HG03196 (cell line): ENCODE measurements around the gene KIF1A.

Experiments used
- ATAC-seq: cut with Tn5 transposase; IDR thresholded peaks from one replicate; pipeline ENCODE4 v1.9.1; 2021; ENCODE audit not compliant: unreplicated experiment

KIF1A gene, protein sequence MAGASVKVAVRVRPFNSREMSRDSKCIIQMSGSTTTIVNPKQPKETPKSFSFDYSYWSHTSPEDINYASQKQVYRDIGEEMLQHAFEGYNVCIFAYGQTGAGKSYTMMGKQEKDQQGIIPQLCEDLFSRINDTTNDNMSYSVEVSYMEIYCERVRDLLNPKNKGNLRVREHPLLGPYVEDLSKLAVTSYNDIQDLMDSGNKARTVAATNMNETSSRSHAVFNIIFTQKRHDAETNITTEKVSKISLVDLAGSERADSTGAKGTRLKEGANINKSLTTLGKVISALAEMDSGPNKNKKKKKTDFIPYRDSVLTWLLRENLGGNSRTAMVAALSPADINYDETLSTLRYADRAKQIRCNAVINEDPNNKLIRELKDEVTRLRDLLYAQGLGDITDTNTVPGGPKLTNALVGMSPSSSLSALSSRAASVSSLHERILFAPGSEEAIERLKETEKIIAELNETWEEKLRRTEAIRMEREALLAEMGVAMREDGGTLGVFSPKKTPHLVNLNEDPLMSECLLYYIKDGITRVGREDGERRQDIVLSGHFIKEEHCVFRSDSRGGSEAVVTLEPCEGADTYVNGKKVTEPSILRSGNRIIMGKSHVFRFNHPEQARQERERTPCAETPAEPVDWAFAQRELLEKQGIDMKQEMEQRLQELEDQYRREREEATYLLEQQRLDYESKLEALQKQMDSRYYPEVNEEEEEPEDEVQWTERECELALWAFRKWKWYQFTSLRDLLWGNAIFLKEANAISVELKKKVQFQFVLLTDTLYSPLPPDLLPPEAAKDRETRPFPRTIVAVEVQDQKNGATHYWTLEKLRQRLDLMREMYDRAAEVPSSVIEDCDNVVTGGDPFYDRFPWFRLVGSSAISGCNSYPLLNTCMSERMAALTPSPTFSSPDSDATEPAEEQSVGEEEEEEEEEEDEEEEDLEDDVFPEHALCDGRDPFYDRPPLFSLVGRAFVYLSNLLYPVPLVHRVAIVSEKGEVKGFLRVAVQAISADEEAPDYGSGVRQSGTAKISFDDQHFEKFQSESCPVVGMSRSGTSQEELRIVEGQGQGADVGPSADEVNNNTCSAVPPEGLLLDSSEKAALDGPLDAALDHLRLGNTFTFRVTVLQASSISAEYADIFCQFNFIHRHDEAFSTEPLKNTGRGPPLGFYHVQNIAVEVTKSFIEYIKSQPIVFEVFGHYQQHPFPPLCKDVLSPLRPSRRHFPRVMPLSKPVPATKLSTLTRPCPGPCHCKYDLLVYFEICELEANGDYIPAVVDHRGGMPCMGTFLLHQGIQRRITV (N-terminal part only)

DNA sequence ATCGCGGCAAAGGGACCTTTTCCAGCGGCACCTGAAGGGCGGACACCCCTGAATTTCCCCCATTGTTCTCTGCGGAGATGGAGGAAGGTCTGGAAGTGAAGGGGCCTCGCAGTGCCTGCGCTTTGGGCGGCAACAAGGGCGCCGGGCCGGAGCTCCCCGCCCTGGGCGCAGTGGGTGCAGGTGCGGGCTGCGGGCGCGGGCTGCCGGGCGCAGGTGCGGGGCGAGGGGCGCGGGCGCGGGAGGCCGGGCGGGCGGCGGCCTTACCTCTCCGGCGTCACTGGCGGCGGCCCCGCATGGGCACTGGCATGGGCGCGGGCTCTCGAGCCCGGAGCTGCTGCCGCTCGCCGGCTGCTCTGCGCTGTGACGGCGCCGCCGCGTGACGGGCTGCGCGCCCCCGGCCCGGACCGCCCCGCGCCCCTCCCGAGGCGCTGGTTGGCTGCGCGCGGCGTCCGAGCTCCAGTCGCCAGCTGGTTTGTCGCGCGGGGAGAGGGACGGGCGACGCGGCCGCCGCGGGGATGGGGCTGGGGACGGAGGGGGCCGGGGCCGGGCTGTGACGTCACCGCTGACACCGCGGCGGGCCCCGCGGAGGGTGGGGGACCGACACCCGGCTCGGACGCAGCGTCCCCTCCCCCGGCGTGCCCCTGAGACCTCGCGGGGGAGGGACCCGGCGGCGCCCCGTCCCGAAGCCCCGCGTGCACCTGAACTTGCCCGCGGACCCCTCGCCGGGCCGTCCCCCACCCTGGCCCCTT is at the start of gene KIF1A:
TSS of gene KIF1A (minus strand) at position 362 of the 749 bp plus-strand sequence. CDS start 22,467 bp downstream, outside the sequence.
- ATAC-seq, result no peak

DNA sequence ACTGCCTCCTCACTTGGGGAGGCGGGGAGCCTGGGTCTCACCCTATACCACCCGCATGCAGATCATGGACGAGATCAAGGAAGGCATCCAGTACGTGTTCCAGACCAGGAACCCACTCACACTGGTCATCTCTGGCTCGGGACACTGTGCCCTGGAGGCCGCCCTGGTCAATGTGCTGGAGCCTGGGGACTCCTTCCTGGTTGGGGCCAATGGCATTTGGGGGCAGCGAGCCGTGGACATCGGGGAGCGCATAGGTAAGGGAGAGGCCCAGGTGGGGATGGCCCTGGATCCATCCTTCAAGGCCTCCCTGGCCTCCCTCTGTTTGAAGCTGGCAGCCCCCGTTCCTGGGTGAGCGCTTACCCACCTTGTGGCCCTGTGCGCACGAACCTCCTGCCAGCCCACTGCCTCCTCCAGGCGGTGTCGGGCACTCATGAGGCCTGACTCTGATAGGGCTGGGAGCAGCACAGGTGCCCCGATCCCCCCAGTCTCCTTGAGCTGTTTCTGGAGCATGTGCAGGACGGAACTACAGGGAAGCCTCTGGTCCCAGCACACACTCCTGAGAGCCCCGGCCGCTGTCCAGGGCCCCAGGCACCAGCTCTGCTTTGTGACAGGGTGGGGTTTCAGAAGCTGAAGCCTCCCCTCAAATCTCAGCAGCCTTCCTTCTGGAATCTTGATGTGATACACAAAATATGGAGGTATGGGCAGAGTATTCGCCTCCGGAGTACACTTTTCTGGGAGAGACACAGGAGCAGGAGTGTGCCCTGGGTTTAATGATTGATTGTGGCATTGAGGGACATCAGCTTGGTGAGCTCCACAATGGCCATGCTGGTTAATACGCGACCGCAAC is 49.3 kb upstream of the KIF1A start:
- ATAC-seq, result no peak

DNA sequence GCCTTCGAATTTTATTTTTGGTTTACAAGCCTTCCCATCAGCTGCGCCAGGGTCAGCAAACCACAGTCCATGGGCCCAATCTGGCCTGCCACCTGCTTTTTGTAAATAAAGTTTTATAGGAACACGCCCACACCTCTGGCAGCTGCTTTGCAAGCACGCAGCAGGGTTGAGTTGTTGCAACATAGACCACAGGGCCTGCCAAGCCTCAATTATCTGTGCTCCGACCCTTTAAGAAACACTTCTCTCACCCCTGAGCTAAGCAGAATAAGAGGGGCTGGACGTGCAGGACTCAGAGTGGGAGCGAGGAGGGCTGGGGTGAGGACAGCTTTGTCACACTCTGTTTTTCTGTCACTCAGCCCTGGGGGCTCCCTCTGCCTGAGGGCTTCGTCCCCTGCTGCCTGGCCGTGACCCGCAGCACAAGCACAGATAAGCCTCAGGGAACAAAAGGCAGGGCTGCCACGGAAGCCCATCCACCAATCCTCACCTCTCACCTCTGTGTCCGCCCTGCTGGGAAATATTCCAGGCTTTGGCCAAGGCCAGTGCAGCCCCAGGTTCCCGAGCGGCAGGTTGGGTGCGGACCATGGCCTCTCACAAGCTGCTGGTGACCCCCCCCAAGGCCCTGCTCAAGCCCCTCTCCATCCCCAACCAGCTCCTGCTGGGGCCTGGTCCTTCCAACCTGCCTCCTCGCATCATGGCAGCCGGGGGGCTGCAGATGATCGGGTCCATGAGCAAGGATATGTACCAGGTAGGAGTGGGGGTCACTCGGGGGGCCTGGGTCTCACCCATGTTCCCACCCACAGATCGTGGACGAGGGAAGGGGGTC is 48.5 kb upstream of the KIF1A start, which contains the start of gene AGXT:
TSS of gene AGXT (plus strand) at position 539 of the 823 bp plus-strand sequence. CDS start at position 581, 42 bp downstream.
- no peak for ATAC-seq

DNA sequence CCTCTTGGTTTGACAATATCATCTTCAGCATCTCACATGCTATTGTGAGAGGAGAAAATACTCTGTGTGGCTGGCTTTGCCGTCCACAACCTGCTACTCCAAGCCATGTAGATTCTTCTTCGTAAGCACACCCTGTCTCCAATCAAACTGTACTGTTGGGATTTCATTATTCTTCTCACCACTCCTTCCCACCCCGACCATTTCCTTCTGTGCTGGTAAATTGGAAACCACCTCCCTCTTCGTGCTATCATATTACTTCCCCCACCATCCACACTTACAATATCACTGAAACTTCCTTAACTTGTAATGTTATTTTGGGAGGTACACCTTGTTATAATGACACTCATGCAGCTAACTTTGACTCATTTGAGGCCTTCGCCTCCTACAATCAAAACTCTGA is 45.4 kb upstream of the KIF1A start:
- ATAC-seq, result no peak

DNA sequence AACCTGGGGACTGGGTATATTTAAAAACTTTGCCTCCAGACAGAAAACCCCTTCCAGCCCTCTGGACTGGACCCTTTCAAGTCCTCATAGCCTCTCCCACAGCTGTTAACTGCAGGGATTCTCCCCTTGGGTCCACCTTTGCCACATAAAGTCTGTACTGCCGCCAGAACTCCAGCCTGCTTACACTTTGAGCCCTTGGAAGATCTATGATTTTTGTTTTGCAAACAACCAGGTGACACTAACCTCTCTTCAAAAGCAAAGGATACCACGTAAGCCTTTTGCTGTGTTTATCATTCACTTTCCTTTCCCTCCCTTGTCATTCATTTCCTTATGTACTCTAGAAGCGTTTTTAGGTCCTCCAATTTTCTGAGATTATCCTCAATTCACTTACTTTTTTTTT is 44.5 kb upstream of the KIF1A start:
- no peak for ATAC-seq

DNA sequence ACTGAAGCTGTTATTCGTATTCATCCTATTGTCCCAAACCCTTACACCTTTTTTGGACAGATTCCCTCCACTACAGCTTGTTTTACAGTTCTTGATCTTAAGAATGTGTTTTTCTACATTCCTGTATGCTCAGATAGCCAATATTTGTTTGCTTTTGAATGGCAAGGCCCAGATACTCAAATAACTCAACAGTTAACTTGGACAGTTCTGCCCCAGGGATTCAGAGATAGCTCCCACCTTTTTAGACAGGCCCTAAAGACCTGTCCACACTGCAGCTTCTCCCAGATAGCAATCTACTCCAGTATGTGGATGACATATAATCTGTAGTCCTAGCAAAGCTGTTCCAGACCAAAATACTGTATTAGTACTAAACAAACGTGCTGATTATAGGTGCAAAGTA is 41.5 kb upstream of the KIF1A start:
- no peak for ATAC-seq

DNA sequence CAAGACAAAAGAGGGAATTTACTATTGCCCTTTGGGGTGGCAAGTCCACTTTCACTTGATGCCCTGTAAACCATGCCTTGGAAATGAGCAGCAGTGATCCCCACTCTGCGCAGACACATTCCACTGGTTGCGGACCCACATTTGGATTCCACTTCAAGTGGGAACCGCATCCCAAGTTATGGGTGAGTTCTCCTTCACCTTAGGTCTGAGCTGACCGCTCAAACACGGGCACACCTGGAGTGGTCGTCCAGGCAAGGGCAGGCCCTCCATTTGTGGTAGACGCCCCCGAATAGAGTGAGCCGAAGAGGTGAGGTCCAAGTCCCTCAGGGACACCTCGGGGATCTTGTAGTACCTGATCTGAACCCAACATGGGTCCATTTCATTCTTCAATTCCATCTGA is 38.9 kb upstream of the KIF1A start:
- no peak for ATAC-seq

DNA sequence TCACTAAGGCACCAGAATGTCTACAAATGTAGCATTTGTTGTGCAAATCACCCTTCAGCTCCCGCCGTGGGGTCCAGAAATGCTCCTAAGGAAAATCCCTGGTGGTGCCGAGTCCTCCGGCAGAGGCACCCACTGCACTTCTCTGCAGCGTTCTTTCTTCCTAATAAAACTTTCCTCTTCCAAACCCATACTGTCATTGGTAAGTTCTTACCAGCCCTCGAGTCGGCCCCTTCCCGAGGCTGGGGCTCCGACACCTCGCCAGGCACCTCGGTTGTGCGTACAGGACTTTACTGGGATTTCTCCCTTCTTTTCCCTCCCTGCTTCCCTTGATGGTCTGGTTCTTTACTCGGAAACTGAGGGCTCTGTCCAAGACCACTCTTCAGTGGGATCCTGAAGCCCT is 38.3 kb upstream of the KIF1A start:
- no peak for ATAC-seq

DNA sequence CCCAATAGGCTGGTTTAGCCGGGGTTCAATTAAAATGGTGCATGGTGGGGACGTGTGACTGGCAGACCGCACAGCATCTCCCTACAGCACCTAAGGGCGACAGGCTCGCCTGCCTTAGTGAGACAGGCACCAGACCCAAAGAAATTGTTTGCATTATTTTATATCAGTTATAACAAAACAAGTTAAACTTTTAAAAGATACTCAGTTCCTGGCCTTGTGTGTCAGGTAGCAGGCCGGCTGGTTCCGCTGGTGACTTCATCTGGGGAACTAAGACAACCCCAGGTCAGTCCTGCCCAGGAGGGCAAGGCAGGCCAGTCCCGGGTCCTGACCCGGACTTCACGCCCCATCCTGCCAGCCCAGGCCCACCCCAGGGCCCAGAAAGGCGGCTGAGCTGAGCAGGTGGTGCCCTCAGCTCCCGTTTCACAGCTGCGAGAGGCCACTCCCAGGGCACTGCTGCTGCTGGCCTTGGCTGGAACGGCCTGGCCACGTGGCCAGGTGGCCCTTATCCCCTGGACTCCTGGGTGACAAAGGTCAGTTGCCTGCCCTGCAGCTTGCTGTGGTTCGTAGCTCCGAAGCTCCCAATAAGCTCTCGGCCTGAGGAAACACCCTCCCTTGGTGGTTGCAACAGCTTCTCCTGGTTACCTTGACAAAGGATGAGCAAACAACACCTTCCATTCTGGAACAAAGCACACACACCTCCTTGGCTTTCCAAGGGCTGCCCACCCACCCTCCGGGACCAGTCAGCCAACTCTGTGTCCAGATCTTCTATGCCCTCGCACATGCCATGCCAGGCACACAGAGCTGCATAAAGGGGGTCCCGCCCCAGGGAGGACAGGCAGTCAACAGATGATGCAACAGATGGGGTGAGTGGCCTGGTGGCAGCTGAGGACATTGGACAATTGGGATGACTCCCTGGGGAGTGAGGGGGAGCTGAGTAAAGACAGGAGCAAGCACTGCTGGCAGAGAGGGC is 37.3 kb upstream of the KIF1A start:
- no peak for ATAC-seq

DNA sequence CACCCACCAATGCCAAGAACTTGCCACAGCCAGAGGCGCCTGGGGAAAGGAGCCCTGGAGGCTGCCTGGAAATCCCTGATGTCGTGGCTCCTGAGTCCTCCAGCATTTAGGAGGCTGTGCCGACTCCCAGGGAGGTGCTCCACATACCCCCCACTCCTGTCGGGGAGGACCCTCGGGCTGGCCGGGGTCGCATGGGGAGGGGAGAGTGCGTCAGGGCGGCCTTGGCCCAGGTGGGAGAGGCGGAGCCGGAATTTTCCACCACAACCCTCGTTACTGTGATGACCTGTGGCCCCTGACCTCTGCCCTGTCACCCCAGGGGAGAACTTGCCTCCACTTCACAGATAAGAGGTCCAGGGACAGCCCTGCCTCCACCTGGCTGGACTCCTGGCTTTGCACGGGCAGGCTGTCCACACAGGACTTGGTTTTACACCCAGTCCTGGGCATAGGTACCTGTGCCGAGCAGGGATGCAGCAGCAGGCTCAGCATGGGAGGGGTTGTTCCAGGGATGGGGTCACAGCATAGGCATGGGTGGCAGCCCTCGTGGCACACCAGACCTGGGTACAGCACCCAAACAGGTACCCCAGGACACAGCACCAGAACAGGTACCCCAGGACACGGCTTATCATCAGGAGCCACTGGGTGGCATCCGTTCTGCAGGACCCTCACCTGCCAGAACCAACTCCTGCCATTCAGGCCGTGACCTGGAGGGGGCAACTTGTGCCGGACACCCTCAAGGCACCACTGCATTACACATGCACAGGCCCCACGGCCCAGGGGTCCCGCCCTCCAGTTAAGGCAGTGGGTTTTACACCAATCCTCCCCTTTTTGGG is 36.3 kb upstream of the KIF1A start:
- ATAC-seq, result no peak

DNA sequence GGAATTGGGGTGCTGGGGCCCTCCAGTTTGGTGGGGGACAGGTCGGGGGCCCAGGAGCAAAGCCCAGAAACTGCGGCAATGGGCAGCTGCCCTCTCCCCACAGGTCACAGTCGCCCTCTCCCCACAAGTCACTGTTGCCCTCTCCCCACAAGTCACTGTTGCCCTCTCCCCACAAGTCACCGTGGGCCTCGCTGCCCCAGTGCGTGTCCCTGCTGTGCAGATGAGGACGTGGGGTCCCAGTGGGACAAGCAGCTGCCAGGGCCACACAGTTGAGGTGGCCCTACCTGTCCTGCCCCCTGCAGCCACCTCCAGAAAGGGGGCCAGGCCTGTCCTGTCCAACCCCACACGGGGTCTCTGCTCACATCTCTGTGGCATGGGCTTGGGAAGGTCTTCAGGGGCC is 35.7 kb upstream of the KIF1A start:
- ATAC-seq, result no peak

DNA sequence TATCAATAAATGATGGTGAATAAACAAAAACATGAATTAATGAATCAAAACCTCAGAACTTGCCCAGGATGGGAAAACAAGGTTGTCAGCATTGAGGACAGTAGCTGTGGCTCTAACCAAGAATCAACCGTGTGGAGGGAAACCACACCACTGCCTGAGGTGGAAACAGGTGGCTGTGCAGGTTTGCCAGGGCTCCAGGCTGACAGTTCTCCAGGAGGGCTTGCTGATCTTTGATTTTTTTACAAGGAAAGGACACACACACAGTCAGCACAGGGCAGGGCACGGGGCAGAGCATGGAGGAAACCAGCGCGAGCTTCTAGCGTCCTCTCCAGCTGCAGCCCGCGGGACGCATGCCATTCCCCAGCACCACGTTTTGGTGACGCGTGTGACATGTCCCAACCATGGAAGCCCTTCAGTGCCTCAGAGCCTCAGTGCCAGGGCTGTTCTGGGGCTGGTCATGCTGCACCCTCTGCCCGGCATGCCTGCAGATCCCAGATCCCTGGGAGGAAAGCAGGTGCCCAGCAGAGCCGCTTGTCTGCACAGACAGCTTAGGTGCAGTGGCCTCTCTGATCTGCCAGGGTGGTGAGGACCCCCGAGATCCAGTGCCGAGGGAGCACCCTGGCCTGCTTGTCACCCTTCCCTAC is 32.8 kb upstream of the KIF1A start:
- no peak for ATAC-seq

DNA sequence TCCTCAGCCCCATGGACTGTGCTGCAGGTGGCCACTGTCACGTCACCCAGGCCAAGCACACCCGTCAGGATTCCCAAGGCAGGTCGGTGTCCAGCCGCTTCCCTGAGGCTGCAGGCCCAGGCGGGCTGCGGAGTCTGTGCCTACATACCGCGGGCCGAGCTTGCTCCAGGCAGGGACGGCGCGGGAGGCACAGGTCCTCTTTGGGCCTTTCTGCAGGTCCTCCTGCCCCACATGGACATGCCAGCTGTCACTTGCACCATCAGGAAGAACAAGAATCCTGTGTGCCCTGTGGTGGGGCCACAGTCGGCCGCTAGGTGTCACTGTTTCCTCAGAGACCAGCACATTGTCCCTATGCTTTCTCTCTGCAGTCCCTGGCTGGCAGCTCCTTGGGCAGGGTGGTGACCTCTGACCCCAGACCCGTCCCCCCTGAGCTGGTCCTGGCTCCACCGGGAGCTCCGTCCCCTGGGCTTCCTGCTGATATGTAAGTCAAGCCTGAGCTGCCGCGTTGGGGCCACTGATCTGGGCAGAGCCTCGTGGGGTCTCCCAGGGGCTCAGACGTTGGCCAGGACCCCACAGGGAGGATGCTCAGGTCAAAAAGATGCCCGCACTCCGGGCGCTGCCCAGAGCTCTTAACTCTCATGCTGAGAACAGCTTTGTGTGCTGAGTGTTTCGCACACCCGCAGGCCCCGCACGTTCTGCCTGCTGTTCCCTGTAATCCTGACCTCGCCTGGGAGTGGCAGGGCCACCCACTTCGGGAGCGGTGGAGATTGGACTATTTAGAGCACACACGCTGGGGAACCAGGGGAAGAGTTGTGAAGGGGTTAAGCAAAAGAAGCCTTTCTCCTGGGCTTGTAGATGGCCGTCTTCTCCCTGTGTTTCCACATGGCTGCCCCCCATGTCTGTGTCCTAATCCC is 31.3 kb upstream of the KIF1A start:
- ATAC-seq, result no peak

DNA sequence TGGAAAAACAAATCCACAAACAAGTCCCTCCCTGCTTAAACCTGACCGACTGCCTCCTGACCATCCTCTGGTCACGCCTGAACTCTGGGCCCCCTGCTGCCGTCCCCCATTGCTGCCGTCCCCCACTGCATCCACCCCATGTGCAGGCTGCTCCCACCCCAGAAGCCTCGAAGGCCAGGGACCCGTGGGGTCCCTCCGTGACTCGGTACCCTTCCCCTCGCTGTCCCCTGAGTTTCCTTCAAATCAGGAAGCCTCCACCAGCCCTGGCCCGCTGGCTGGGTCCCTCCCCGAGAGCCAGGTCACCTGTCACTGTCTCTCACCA is 30.7 kb upstream of the KIF1A start:
- no peak for ATAC-seq

DNA sequence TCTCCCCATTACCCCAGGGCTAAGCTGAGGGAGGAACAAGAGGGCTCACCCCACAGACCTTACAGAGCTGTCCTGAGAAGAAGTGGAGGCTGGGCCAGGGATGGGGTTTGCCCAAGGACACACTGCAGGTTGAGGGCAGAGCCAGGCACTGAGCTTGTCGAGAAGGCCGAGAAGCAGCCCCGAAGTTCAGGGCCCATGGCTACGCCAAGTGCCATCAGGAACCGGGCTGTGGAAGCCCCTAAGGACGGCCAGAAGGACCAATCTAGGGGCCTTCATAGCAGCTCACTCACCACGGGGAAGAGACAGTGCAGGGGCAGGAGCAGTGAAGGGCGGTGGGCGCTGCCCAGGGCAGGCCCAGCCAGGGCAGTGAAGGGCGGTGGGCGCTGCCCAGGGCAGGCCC is 30.0 kb upstream of the KIF1A start:
- no peak for ATAC-seq
